ENCODE measurements around the gene GNG3.

The GNG3 gene

DNA sequence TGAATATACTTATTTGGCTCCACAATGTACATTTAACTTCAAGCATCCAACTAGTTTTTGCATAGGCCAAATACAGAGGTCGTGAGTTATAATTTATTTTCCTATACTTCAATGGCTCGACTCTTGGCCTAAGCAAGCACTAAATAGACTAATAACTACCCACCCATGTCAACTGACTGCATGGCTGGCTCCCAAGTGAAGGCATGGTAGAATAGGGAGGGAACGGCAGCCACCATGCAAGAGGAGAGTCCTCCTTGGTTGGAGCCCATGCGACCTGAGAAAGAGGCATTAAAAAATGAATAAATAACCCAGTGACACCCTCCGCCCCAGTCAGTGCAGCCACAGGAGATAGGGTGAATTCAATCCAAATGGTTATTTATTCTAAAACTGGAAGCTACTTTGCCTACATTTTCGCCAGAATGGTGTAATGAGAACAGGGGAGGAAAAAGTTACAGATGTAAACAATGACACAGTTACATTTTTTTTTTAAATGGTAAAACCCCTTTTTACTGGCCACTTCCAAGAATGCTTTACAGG lies 4.9 kb downstream of the GNG3 start:
- no peak overlapping the region for H3K4me3 ChIP-seq (ENCODE audit: low read length)
- no peak for DNase-seq (ENCODE audit: low read depth)
- TF ChIP-seq, protein P1, sequence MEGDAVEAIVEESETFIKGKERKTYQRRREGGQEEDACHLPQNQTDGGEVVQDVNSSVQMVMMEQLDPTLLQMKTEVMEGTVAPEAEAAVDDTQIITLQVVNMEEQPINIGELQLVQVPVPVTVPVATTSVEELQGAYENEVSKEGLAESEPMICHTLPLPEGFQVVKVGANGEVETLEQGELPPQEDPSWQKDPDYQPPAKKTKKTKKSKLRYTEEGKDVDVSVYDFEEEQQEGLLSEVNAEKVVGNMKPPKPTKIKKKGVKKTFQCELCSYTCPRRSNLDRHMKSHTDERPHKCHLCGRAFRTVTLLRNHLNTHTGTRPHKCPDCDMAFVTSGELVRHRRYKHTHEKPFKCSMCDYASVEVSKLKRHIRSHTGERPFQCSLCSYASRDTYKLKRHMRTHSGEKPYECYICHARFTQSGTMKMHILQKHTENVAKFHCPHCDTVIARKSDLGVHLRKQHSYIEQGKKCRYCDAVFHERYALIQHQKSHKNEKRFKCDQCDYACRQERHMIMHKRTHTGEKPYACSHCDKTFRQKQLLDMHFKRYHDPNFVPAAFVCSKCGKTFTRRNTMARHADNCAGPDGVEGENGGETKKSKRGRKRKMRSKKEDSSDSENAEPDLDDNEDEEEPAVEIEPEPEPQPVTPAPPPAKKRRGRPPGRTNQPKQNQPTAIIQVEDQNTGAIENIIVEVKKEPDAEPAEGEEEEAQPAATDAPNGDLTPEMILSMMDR (IDR thresholded peaks at IDR 0.05; ENCODE audit: insufficient read depth, low read depth, low read length, missing control alignments), result no peak

DNA sequence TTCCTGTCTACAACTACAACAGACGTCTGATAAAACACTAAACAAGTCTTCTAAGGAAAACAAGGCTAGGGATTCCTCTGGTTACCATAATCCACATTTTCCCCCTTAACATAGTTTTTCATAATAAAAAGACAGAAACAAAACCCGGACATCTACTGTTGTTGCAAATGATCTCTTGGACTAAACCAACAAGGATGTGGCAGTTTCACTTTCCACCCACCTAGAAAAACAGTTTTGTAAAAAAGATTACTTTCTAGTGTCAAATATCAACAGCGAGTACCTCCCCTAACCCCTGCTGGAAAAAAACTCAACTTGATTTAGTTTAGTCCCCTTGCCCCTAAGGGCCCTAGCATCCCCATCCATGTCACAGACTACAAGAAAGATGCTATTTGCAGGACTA lies 5.4 kb downstream of the GNG3 start:
- H3K4me3 ChIP-seq (ENCODE audit: low read length), result no peak overlapping the region
- TF ChIP-seq, protein P1 (IDR thresholded peaks at IDR 0.05; ENCODE audit: insufficient read depth, low read depth, low read length, missing control alignments), result no peak
- DNase-seq (ENCODE audit: low read depth), result no peak

DNA sequence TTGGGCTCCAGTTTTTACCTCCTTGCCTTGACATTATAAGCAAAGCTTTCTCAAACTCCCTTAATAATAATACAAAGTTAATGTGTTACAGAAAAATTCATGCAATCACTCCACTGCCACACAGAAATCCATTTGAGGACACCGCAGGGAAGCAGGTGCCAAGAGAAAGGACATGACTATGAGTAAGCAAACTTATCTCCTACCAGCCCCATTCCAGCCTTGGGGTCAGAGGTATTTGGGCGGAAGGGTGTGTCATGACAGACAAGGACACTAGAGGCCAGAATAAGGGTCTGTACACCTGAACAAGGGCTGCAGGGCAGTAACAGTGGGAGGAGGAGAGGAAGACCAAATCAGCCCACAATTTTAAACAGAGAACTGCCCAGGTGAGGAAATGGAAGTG lies 5.9 kb downstream of the GNG3 start:
- TF ChIP-seq, protein P1 (IDR thresholded peaks at IDR 0.05; ENCODE audit: insufficient read depth, low read depth, low read length, missing control alignments), result no peak
- H3K4me3 ChIP-seq (ENCODE audit: low read length), result no peak overlapping the region
- DNase-seq (ENCODE audit: low read depth), result no peak

DNA sequence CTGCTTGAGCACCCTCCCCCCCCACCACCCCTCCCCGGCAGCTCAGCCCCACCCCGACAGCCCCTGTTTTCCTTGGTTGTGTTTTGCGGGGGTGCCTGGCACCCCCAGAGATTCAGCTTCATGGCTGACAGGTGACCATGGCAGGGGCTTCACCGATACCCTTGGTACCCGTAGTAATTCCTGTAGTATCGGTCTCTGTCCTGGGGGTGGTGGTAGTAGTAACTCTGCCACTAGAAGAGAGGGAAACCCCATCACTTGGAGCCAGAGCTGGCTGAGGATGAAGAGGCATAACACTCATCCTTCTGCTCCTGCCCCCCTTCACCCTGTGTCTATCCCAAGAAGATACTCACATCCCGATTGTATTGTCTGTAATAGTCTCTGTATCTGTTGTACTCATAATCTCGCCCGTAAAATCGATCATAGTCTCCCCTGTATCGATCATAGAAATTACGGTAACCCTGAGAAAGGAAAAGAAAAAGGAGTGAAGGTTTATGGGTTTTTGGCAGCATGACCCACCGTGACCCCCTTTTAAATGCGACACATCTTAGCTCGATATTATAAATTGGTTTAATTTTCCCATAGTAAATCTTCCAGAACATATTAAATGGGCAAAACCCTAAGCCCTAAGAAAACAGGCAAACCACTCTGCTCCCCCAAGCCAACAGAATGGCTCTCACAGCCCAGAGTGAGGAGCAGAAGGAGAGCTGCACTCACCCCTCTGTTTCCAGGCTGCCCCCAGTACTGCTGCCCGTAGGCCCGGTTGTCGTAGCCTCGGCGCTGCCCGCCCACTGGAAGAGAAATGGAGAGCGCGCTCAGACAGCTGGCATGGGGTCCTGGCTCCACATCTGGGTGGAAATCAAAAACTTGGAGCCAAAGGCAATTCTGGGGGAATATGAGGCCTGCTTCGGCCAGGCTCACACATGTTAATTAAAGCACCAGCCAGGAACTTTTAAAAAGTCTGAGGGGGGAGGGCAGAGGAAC lies 8.0 kb downstream of the GNG3 start:
- TF ChIP-seq, protein P1 (IDR thresholded peaks at IDR 0.05; ENCODE audit: insufficient read depth, low read depth, low read length, missing control alignments), result no peak

DNA sequence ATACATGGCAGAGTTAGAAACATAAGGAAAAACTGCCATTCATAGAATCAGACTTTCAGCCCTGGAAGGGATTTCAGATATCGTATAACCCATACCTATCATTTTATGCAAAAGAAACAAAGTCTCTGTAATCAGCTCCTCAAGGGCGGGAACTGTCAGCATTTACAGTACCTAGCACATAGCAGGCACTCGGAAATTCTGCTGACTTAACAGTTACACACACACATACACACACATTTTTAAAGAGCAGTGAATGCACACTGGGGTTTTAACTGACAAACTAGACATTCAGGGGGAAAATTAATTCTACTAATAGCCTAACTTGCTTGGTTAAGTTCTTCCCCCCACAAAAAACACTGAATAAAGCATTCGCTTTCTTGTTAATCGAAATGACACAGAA lies 8.7 kb downstream of the GNG3 start:
- no peak for DNase-seq (ENCODE audit: low read depth)
- no peak overlapping the region for H3K4me3 ChIP-seq (ENCODE audit: low read length)
- TF ChIP-seq, protein P1 (IDR thresholded peaks at IDR 0.05; ENCODE audit: insufficient read depth, low read depth, low read length, missing control alignments), result no peak

More for the DNA sequence above, 8.0 kb downstream of the GNG3 start:
- no peak for DNase-seq (ENCODE audit: low read depth)
- no peak overlapping the region for H3K4me3 ChIP-seq (ENCODE audit: low read length)

DNA sequence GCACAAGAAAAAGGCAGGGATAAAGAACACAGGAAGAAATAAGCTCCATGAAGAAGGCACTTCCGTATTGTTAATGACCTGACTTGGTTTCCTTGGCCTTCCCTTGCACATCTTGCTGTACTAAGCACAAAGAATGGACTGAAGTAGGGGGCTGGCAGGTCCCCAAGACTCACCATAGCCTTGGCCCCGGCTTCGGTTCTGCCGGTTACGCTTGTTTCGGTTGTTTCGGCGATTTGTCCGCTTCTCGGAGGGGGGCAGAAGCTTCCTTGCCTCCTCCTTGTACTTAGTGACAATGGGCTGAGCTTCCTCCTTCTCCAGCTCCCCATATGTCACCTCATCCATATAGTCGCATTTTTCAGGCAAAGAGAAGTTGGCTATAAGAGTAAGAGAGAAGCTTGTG lies 9.3 kb downstream of the GNG3 start:
- TF ChIP-seq, protein P1 (IDR thresholded peaks at IDR 0.05; ENCODE audit: insufficient read depth, low read depth, low read length, missing control alignments), result no peak
- H3K4me3 ChIP-seq (ENCODE audit: low read length), result no peak overlapping the region
- no peak for DNase-seq (ENCODE audit: low read depth)

Data from epithelial cell of esophagus (primary cell).